WERI-Rb-1 (cell line): ENCODE measurements around the gene ZNF620.
A peak's percentile ranks its signal among the peaks of the same experiment; 100 is the strongest.
"Not testable (repeated sequence)": the region's sequence is repeated elsewhere in the genome, so short reads cannot be mapped to it uniquely, and the experiment has no call there.

Experiments
- DNase-seq: peaks from one replicate; pipeline ENCODE4 v3.0.0-alpha.2; 2020
- H3K27ac ChIP-seq: fragments of 250-450 bp; sonication (Bioruptor Pico); 2 replicates; pipeline ENCODE4 v1.5.1; 2020; ENCODE audit warnings: mild to moderate bottlenecking, moderate library complexity
- H3K27me3 ChIP-seq: fragments of 250-450 bp; sonication (Bioruptor Pico); 2 replicates; pipeline ENCODE4 v1.5.1; 2021; ENCODE audit warnings: mild to moderate bottlenecking, low read depth, moderate library complexity; ENCODE audit not compliant: insufficient read depth, severe bottlenecking
- H3K36me3 ChIP-seq: fragments of 250-450 bp; sonication (Bioruptor Pico); 2 replicates; pipeline ENCODE4 v1.5.1; 2020; ENCODE audit warnings: mild to moderate bottlenecking, moderate library complexity
- H3K4me3 ChIP-seq: 2 replicates; pipeline ENCODE4 v1.5.1; 2011; ENCODE audit warnings: low read depth, mild to moderate bottlenecking, control low read depth, low read length
- H3K9me3 ChIP-seq: fragments of 250-450 bp; sonication (Bioruptor Pico); 2 replicates; pipeline ENCODE4 v1.5.1; 2021; ENCODE audit warnings: mild to moderate bottlenecking, moderate library complexity; ENCODE audit not compliant: severe bottlenecking
- CTCF ChIP-seq: IDR thresholded peaks from 2 replicates; pipeline ENCODE4 v1.5.1; 2011; ENCODE audit warnings: low read depth, mild to moderate bottlenecking, control low read depth, inconsistent platforms, low read length

Gene ZNF620

GRCh38 chr3:40557575-40558161 is 51.8 kb downstream of the ZNF620 start:
- Histone ChIP-seq H3K36me3 (no peaks in the 10 kb centered on the region), H3K27me3 (no peaks in the 10 kb centered on the region), H3K4me3 (no peak overlapping the region), H3K27ac (no peak overlapping the region), H3K9me3 (no peaks in the 10 kb centered on the region)
- no peak for DNase-seq
- TF ChIP-seq CTCF = no peak

- H3K4me3 ChIP-seq, H3K36me3 ChIP-seq, H3K27me3 ChIP-seq, H3K9me3 ChIP-seq, H3K27ac ChIP-seq: not testable (repeated sequence)
- peak; percentile 40 for DNase-seq
Measured at GRCh38 chr3:40562482-40562881, 56.6 kb downstream of the ZNF620 start.

- H3K36me3 ChIP-seq, H3K27me3 ChIP-seq, H3K27ac ChIP-seq, H3K4me3 ChIP-seq, H3K9me3 ChIP-seq, DNase-seq: not testable (repeated sequence)
Measured at GRCh38 chr3:40565629-40566028, 59.8 kb downstream of the ZNF620 start.

GRCh38 chr3:40566694-40567093 is 60.9 kb downstream of the ZNF620 start:
- TF ChIP-seq CTCF = no peak

More at GRCh38 chr3:40566694-40567093, 60.9 kb downstream of the ZNF620 start:
- no peaks in the 10 kb centered on the region for H3K9me3 ChIP-seq
- DNase-seq = no peak
- peaks cover 2% of the 10 kb centered on the region for H3K27me3 ChIP-seq
- no peaks in the 10 kb centered on the region for H3K36me3 ChIP-seq
- H3K4me3 ChIP-seq = no peak overlapping the region
- no peak overlapping the region for H3K27ac ChIP-seq
